Endothelial cell of umbilical vein (primary cell): ENCODE measurements around the gene RFPL1. TPM values are rescaled to one million over a fixed set of nuclear protein-coding genes. Genes with fewer than 3 reads are reported as not detected.

Experiments
- BruUV-seq: library from RNA; stranded (reverse); fragments of 400-500 nt; replicated peaks from 2 replicates; lab custom pipeline; 2021; lab: Mats Ljungman, UMichigan
- CTCF ChIA-PET: fragments of 300-600, 350-600 bp; sonication (Branson Sonifier 250); formaldehyde crosslinking; loops from one replicate; lab custom pipeline; 2021; ENCODE audit warnings: antibody characterized with exemption, inconsistent platforms; lab: Charles Lee
- POLR2A ChIA-PET: fragments of 300-600, 350-600 bp; sonication (Branson Sonifier 250); formaldehyde crosslinking; loops from one replicate; lab custom pipeline; 2021; ENCODE audit warnings: antibody characterized with exemption, inconsistent platforms; lab: Charles Lee
- DNase-seq: peaks from one replicate; pipeline ENCODE4 v3.0.0-alpha.2; 2011; ENCODE audit warnings: low read depth, low spot score
- FAIRE-seq: peaks from 2 replicates; lab custom pipeline; 2011; peaks lifted over from hg19 to GRCh38; lab: Jason Lieb, UNC
- H2AFZ ChIP-seq: 2 replicates; pipeline ENCODE4 v1.6.0; 2012; ENCODE audit warnings: low read depth, low read length, control low read depth, inconsistent platforms
- H3K27ac ChIP-seq: 2 replicates; pipeline ENCODE4 v1.5.1; 2011; ENCODE audit warnings: low read depth, mild to moderate bottlenecking, control low read depth, low read length, moderate library complexity; ENCODE audit not compliant: insufficient read depth
- H3K27me3 ChIP-seq, 2 experiments: 2 replicates each; pipeline versions ENCODE4 v1.6.0 to v1.6.1; 2011; ENCODE audit warnings: low read length in 2 of 2, mixed read lengths in 1 of 2; ENCODE audit not compliant: control insufficient read depth in 2 of 2, insufficient read depth in 2 of 2
- H3K36me3 ChIP-seq, 2 experiments: 2 replicates in 1 of 2; 3 replicates in 1 of 2; pipeline ENCODE4 v1.5.1; 2011; ENCODE audit warnings: low read length in 2 of 2, mild to moderate bottlenecking in 1 of 2, moderate library complexity in 1 of 2; ENCODE audit not compliant: control insufficient read depth in 2 of 2, insufficient read depth in 2 of 2; ENCODE audit errors: extremely low read depth in 1 of 2
- H3K4me1 ChIP-seq: 3 replicates; pipeline ENCODE4 v1.5.1; 2011; ENCODE audit warnings: mild to moderate bottlenecking, low read length; ENCODE audit not compliant: control insufficient read depth, insufficient read depth; ENCODE audit errors: extremely low read depth
- H3K4me2 ChIP-seq: 2 replicates; pipeline ENCODE4 v1.6.1; 2011; ENCODE audit warnings: low read length, control low read depth, mixed read lengths; ENCODE audit not compliant: insufficient read depth
- H3K4me3 ChIP-seq, 3 experiments: fragments of 200-600 bp in 1 of 3; sonication (generic), shearing (Covaris generic) in 1 of 3; replicated peaks in 1 of 3; 2 replicates each; pipeline ENCODE4 v1.5.1; 2011 to 2016; ENCODE audit warnings: control low read depth in 3 of 3, low read length in 3 of 3, mild to moderate bottlenecking in 2 of 3, inconsistent platforms in 1 of 3, low read depth in 1 of 3, moderate library complexity in 1 of 3; ENCODE audit not compliant: insufficient read depth in 1 of 3
- H3K79me2 ChIP-seq: 2 replicates; pipeline ENCODE4 v1.6.0; 2012; ENCODE audit warnings: low read length, inconsistent platforms; ENCODE audit not compliant: control insufficient read depth, insufficient read depth
- H3K9ac ChIP-seq: replicated peaks from 2 replicates; pipeline ENCODE3; 2011; ENCODE audit warnings: low read length, control low read depth; ENCODE audit not compliant: insufficient read depth; ENCODE audit errors: extremely low read depth
- H3K9me1 ChIP-seq: replicated peaks from 3 replicates; pipeline ENCODE4 v1.6.0; 2011; ENCODE audit warnings: mild to moderate bottlenecking, low read length; ENCODE audit not compliant: control insufficient read depth, insufficient read depth; ENCODE audit errors: extremely low read depth
- H3K9me3 ChIP-seq: replicated peaks from 2 replicates; pipeline ENCODE4 v1.5.1; 2012; ENCODE audit warnings: low read length, inconsistent platforms; ENCODE audit not compliant: control insufficient read depth, insufficient read depth
- H4K20me1 ChIP-seq: replicated peaks from 2 replicates; pipeline ENCODE3; 2011; ENCODE audit warnings: mild to moderate bottlenecking, low read length; ENCODE audit not compliant: control insufficient read depth, insufficient read depth; ENCODE audit errors: extremely low read depth
- CTCF ChIP-seq, 2 donors: IDR thresholded peaks; 1 replicate in 1 of 2; 2 replicates in 1 of 2; pipeline ENCODE4 v1.5.1; 2011; ENCODE audit warnings: low read length in 2 of 2, mild to moderate bottlenecking in 2 of 2, moderate library complexity in 2 of 2, control low read depth in 1 of 2, inconsistent platforms in 1 of 2, low read depth in 1 of 2; ENCODE audit not compliant: insufficient read depth in 1 of 2; ENCODE audit errors: extremely low read depth in 1 of 2
- EZH2 ChIP-seq: IDR thresholded peaks from 2 replicates; pipeline ENCODE4 v1.6.1; 2012; ENCODE audit warnings: borderline replicate concordance, low read depth, mild to moderate bottlenecking, moderate library complexity, low read length, inconsistent platforms; ENCODE audit not compliant: severe bottlenecking
- FOS ChIP-seq: IDR thresholded peaks from 2 replicates; pipeline ENCODE4 v1.6.1; 2011; ENCODE audit warnings: mild to moderate bottlenecking, low read length, moderate library complexity, borderline replicate concordance; ENCODE audit not compliant: insufficient read depth
- JUN ChIP-seq: IDR thresholded peaks from 2 replicates; pipeline ENCODE4 v1.6.1; 2011; ENCODE audit warnings: borderline replicate concordance, low read depth; ENCODE audit not compliant: insufficient read length, insufficient read depth
- POLR2AphosphoS5 ChIP-seq: IDR thresholded peaks from 2 replicates; pipeline ENCODE4 v1.6.1; 2012; ENCODE audit warnings: low read depth, mild to moderate bottlenecking, control low read depth, low read length, moderate library complexity; ENCODE audit not compliant: insufficient read depth
- dilution Hi-C: fragments of 300-500 bp; cut with MboI; formaldehyde crosslinking; loops from one replicate; pipeline ENCODE4 v1.15.0; 2019; ENCODE audit warnings: low sequenced_read_pairs; ENCODE audit not compliant: extremely low pct_ligation_motif_present
- intact Hi-C: fragments of 100-400 bp; cut with micrococcal nuclease; formaldehyde crosslinking; loops from one replicate; pipeline ENCODE4 v1.10.0; 2022
- polyA plus RNA-seq, 4 experiments: library from polyadenylated mRNA; depleted of rRNA in 3 of 4; stranded (reverse) in 3 of 4; unstranded in 1 of 4; fragments of >200 nt; gene quantifications; 2 replicates each; pipeline versions ENCODE4 v1.2.1 to v1.2.3, GENCODE V29; 2011 to 2012; ENCODE audit warnings: missing spikeins in 1 of 4
- total RNA-seq: library from RNA; stranded (reverse); gene quantifications from 2 replicates; pipeline ENCODE4 v1.2.3, GENCODE V29; 2021

The RFPL1 gene
- total and polyA plus RNA-seq, 2 donors (not counting 3 experiments of a cell fraction or from before 2014, with no cell fraction given), result not detected

- Histone ChIP-seq H3K4me3 (no peak overlapping the region), H3K79me2 (no peaks in the 10 kb centered on the region), H2AFZ (no peak overlapping the region), H4K20me1 (no peaks in the 10 kb centered on the region), H3K36me3 (no peaks in the 10 kb centered on the region), H3K9ac (no peak overlapping the region), H3K27ac (no peak overlapping the region), H3K4me2 (no peak overlapping the region), H3K4me1 (peaks cover 5% of the 10 kb centered on the region), H3K9me3 (no peaks in the 10 kb centered on the region), H3K9me1 (no peaks in the 10 kb centered on the region), H3K27me3 (peaks cover 48% of the 10 kb centered on the region in 2 experiments)
- ChIA-PET POLR2A (no interaction called here), CTCF (interaction anchor here (1.3 kb wide), 1 partner anchor 9 kb away, joined by 6 read pairs; no protein-coding TSS in a partner anchor)
- FAIRE-seq (no peak), DNase-seq (no peak)
- no TSS peak for BruUV-seq
- intact Hi-C loops, result no loop called here
- dilution Hi-C loops, result no loop called here
- TF ChIP-seq CTCF (IDR thresholded peaks at IDR 0.05; ENCODE audit: extremely low read depth in 1 of 2, insufficient read depth in 1 of 2, low read depth in 1 of 2, low read length in 2 of 2), result no peak
- no peak for TF ChIP-seq JUN
- TF ChIP-seq FOS, result no peak
- no peak for TF ChIP-seq POLR2AphosphoS5
- TF ChIP-seq EZH2, result peak; percentile 99
Observed at GRCh38 chr22:29480262-29480511, 41.8 kb downstream of the RFPL1 start.
